K562 (cell line): ENCODE measurements around the gene TBC1D17. TPM values are rescaled to one million over a fixed set of nuclear protein-coding genes. Genes with fewer than 3 reads are reported as not detected.

ENCODE experiments used
- CBX3 ChIP-seq, 2 experiments: IDR thresholded peaks; 1 replicate in 1 of 2; 2 replicates in 1 of 2; pipeline ENCODE4 v1.6.1; 2012; ENCODE audit warnings: inconsistent platforms in 2 of 2, low read length in 2 of 2, borderline replicate concordance in 1 of 2, control low read depth in 1 of 2
- ELF2 ChIP-seq: fragments of 250-450 bp; sonication (Bioruptor Pico); IDR thresholded peaks from 2 replicates; pipeline ENCODE4 v1.5.0; 2021; ENCODE audit warnings: mild to moderate bottlenecking
- ELF4 ChIP-seq: fragments of 450-650 bp; formaldehyde crosslinking; IDR thresholded peaks from 2 replicates; pipeline ENCODE4 v1.4.0; 2022; ENCODE audit warnings: missing genetic modification characterization
- ERF ChIP-seq: fragments of 450-650 bp; formaldehyde crosslinking; IDR thresholded peaks from 2 replicates; pipeline ENCODE4 v1.4.0; 2020; ENCODE audit warnings: mild to moderate bottlenecking, mixed read lengths
- HOXB6 ChIP-seq: fragments of 250-450 bp; sonication (Bioruptor Pico); IDR thresholded peaks from 2 replicates; pipeline ENCODE4 v1.5.1; 2022; ENCODE audit warnings: mild to moderate bottlenecking, borderline replicate concordance
- MYC ChIP-seq, 2 experiments: fragments of 250-450 bp in 1 of 2; sonication (Bioruptor Pico) in 1 of 2; IDR thresholded peaks; 2 replicates each; pipeline versions ENCODE4 v1.5.1 to v1.6.1; 2012 to 2021; ENCODE audit warnings: low read depth in 2 of 2, borderline replicate concordance in 1 of 2, improper control_type of control experiment in 1 of 2, low read length in 1 of 2, mild to moderate bottlenecking in 1 of 2, moderate library complexity in 1 of 2
- NFXL1 ChIP-seq: fragments of 450-650 bp; formaldehyde crosslinking; IDR thresholded peaks from 2 replicates; pipeline ENCODE4 v1.4.0; 2021; ENCODE audit warnings: mild to moderate bottlenecking
- OTX1 ChIP-seq: fragments of 450-650 bp; formaldehyde crosslinking; IDR thresholded peaks from 2 replicates; pipeline ENCODE4 v1.4.0; 2022; ENCODE audit warnings: mild to moderate bottlenecking
- PML ChIP-seq: IDR thresholded peaks from 2 replicates; pipeline ENCODE4 v1.6.1; 2012; ENCODE audit warnings: low read length, inconsistent platforms
- POLR2AphosphoS2 ChIP-seq: IDR thresholded peaks from 2 replicates; pipeline ENCODE4 v1.6.1; 2012; ENCODE audit warnings: low read length, improper control_type of control experiment
- PRMT5 ChIP-seq: sonication (generic); formaldehyde crosslinking; IDR thresholded peaks from 2 replicates; pipeline ENCODE4 v1.5.0; 2020; ENCODE audit warnings: missing genetic modification reagents
- SRF ChIP-seq, 2 experiments: fragments of 250-450, 450-650 bp in 1 of 2; sonication (Bioruptor Pico) in 1 of 2; sonication (generic) in 1 of 2; formaldehyde crosslinking; IDR thresholded peaks; 2 replicates each; pipeline versions ENCODE4 v1.5.0 to v1.5.1; 2020 to 2022; ENCODE audit warnings: mild to moderate bottlenecking in 1 of 2, missing genetic modification reagents in 1 of 2
- TOE1 ChIP-seq, 2 experiments: fragments of 450-650 bp in 1 of 2; sonication (generic) in 1 of 2; formaldehyde crosslinking in 1 of 2; IDR thresholded peaks; 2 replicates each; pipeline versions ENCODE4 v1.7.1 to v1.8.0; 2016 to 2022; ENCODE audit warnings: borderline replicate concordance in 2 of 2, mild to moderate bottlenecking in 2 of 2, antibody characterized with exemption in 1 of 2, inconsistent platforms in 1 of 2, low read depth in 1 of 2, missing genetic modification reagents in 1 of 2, moderate library complexity in 1 of 2
- ZNF212 ChIP-seq: fragments of 450-650 bp; formaldehyde crosslinking; IDR thresholded peaks from 2 replicates; pipeline ENCODE4 v1.4.0; 2020; ENCODE audit warnings: mild to moderate bottlenecking
- ZNF316 ChIP-seq: fragments of 450-650 bp; IDR thresholded peaks from 2 replicates; pipeline ENCODE4 v1.6.1; 2016
- ZZZ3 ChIP-seq: fragments of 450-650 bp; IDR thresholded peaks from 2 replicates; pipeline ENCODE4 v1.6.1; 2016; ENCODE audit warnings: antibody characterized with exemption, mild to moderate bottlenecking, moderate library complexity
- polyA plus RNA-seq, 8 experiments: library from polyadenylated mRNA; depleted of rRNA in 4 of 8; stranded (reverse) in 5 of 8; unstranded in 3 of 8; fragments of >200 nt; fragmentation: Nextera tagmentation in 2 of 8; fragmentation: Illumina TruSeq in 1 of 8; extraction: Ambion mirVana in 2 of 8; extraction: Trizol in 1 of 8; gene quantifications; 2 replicates each; pipeline versions ENCODE4 v1.2.1 to v1.2.3, GENCODE V29; 2011 to 2014; ENCODE audit warnings: inconsistent platforms in 1 of 8, missing spikeins in 1 of 8
- total RNA-seq, 7 experiments: library from RNA; depleted of rRNA in 6 of 7; stranded (reverse); fragments of >200 nt in 6 of 7; fragmentation: Illumina TruSeq in 2 of 7; extraction: Trizol in 2 of 7; gene quantifications; 2 replicates each; pipeline versions ENCODE4 v1.2.1 to v1.2.3, GENCODE V29; 2011 to 2021; ENCODE audit warnings: low replicate concordance in 1 of 7
- TF ChIP-seq, protein P1 (sequence below): fragments of 450-650 bp; IDR thresholded peaks from 2 replicates; pipeline ENCODE4 v1.7.1; 2018; ENCODE audit warnings: mild to moderate bottlenecking, low read depth; ENCODE audit not compliant: partially characterized antibody
- TF ChIP-seq, protein P2 (sequence below): fragments of 250-450 bp; sonication (Bioruptor Pico); IDR thresholded peaks from 2 replicates; pipeline ENCODE4 v1.4.0; 2020; ENCODE audit warnings: mild to moderate bottlenecking, moderate library complexity
- TF ChIP-seq, protein P3 (sequence below): fragments of 450-650 bp; formaldehyde crosslinking; IDR thresholded peaks from 2 replicates; pipeline ENCODE4 v1.4.0; 2022; ENCODE audit warnings: missing genetic modification characterization
- TF ChIP-seq, protein P4 (sequence below): fragments of 450-650 bp; formaldehyde crosslinking; IDR thresholded peaks from 2 replicates; pipeline ENCODE4 v1.4.0; 2020; ENCODE audit warnings: mild to moderate bottlenecking, moderate library complexity

Gene TBC1D17
- total and polyA plus RNA-seq, 9 of the 15 experiments (the other 6 are each of a cell fraction or from before 2014, with no cell fraction given): 0.42 to 16.0 (median 3.8) TPM

DNA sequence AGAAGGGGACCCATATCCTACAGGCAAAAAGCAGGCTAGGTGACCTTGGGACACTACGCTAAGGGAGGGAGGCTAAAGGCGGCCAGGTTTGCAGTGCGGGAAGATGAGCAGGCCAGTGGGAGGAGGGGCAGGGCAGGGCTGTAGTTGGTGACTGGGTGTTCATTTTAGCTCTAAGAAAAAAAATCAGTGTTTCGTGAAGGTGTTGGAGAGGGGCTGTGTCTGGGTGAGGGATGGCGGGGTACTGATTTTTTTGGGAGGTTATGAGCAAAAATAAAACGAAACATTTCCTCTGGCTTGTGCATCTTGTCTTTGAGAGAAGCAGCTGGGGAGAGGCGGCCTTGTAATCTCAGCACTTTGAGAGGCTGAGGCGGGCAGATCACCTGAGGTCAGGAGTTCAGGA is 56.1 kb downstream of the TBC1D17 start (continued):
- peak; percentile 76; the same call in 1 of the 2 replicates for TF ChIP-seq POLR2AphosphoS2
- no peak for TF ChIP-seq ZNF316
- peak; percentile 39; the same call in 1 of the 2 replicates for TF ChIP-seq ZNF212 (CRISPR knock-in tag)
- TF ChIP-seq, protein P1, sequence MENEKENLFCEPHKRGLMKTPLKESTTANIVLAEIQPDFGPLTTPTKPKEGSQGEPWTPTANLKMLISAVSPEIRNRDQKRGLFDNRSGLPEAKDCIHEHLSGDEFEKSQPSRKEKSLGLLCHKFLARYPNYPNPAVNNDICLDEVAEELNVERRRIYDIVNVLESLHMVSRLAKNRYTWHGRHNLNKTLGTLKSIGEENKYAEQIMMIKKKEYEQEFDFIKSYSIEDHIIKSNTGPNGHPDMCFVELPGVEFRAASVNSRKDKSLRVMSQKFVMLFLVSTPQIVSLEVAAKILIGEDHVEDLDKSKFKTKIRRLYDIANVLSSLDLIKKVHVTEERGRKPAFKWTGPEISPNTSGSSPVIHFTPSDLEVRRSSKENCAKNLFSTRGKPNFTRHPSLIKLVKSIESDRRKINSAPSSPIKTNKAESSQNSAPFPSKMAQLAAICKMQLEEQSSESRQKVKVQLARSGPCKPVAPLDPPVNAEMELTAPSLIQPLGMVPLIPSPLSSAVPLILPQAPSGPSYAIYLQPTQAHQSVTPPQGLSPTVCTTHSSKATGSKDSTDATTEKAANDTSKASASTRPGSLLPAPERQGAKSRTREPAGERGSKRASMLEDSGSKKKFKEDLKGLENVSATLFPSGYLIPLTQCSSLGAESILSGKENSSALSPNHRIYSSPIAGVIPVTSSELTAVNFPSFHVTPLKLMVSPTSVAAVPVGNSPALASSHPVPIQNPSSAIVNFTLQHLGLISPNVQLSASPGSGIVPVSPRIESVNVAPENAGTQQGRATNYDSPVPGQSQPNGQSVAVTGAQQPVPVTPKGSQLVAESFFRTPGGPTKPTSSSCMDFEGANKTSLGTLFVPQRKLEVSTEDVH: peak; percentile 87
- 0 out of 2 replicates have a peak, but pooled peaks have one; percentile 57 for TF ChIP-seq ELF2 (CRISPR knock-in tag)
- TF ChIP-seq PML: 0 out of 2 replicates have a peak, but pooled peaks have one; percentile 19
- TF ChIP-seq ELF4: peak; percentile 98
- TF ChIP-seq, protein P2, sequence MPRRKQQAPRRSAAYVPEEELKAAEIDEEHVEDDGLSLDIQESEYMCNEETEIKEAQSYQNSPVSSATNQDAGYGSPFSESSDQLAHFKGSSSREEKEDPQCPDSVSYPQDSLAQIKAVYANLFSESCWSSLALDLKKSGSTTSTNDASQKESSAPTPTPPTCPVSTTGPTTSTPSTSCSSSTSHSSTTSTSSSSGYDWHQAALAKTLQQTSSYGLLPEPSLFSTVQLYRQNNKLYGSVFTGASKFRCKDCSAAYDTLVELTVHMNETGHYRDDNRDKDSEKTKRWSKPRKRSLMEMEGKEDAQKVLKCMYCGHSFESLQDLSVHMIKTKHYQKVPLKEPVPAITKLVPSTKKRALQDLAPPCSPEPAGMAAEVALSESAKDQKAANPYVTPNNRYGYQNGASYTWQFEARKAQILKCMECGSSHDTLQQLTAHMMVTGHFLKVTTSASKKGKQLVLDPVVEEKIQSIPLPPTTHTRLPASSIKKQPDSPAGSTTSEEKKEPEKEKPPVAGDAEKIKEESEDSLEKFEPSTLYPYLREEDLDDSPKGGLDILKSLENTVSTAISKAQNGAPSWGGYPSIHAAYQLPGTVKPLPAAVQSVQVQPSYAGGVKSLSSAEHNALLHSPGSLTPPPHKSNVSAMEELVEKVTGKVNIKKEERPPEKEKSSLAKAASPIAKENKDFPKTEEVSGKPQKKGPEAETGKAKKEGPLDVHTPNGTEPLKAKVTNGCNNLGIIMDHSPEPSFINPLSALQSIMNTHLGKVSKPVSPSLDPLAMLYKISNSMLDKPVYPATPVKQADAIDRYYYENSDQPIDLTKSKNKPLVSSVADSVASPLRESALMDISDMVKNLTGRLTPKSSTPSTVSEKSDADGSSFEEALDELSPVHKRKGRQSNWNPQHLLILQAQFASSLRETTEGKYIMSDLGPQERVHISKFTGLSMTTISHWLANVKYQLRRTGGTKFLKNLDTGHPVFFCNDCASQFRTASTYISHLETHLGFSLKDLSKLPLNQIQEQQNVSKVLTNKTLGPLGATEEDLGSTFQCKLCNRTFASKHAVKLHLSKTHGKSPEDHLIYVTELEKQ (CRISPR knock-in tag): no peak
- TF ChIP-seq OTX1: peak; percentile 96
- peak; percentile 93 for TF ChIP-seq NFXL1 (CRISPR knock-in tag)
- TF ChIP-seq CBX3 (IDR thresholded peaks at IDR 0.05; ENCODE audit: borderline replicate concordance in 1 of 2, low read length in 2 of 2): no peak
- no peak for TF ChIP-seq ZZZ3
- TF ChIP-seq TOE1 (IDR thresholded peaks at IDR 0.05; ENCODE audit: borderline replicate concordance): no peak
- TF ChIP-seq TOE1 (CRISPR knock-in tag; IDR thresholded peaks at IDR 0.05; ENCODE audit: borderline replicate concordance, low read depth): no peak
- TF ChIP-seq, protein P3, sequence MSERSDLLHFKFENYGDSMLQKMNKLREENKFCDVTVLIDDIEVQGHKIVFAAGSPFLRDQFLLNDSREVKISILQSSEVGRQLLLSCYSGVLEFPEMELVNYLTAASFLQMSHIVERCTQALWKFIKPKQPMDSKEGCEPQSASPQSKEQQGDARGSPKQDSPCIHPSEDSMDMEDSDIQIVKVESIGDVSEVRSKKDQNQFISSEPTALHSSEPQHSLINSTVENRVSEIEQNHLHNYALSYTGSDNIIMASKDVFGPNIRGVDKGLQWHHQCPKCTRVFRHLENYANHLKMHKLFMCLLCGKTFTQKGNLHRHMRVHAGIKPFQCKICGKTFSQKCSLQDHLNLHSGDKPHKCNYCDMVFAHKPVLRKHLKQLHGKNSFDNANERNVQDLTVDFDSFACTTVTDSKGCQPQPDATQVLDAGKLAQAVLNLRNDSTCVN (CRISPR knock-in tag): peak; percentile 99
- TF ChIP-seq, protein P4, sequence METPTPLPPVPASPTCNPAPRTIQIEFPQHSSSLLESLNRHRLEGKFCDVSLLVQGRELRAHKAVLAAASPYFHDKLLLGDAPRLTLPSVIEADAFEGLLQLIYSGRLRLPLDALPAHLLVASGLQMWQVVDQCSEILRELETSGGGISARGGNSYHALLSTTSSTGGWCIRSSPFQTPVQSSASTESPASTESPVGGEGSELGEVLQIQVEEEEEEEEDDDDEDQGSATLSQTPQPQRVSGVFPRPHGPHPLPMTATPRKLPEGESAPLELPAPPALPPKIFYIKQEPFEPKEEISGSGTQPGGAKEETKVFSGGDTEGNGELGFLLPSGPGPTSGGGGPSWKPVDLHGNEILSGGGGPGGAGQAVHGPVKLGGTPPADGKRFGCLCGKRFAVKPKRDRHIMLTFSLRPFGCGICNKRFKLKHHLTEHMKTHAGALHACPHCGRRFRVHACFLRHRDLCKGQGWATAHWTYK (CRISPR knock-in tag): peak; percentile 89; the same call in 1 of the 2 replicates
- no peak for TF ChIP-seq MYC (IDR thresholded peaks at IDR 0.05; ENCODE audit: low read depth, low read length)
- TF ChIP-seq MYC (CRISPR knock-in tag; IDR thresholded peaks at IDR 0.05; ENCODE audit: borderline replicate concordance, low read depth): peak; percentile 84; the same call in 1 of the 2 replicates
- TF ChIP-seq SRF (CRISPR knock-in tag; IDR thresholded peaks at IDR 0.05): peak in 1 of 2 experiments; percentile 67; a peak in 1 of 4 replicates
- TF ChIP-seq HOXB6 (CRISPR knock-in tag): peak; percentile 96
- TF ChIP-seq PRMT5 (CRISPR knock-in tag): 0 out of 2 replicates have a peak, but pooled peaks have one; percentile 5
- TF ChIP-seq ERF (CRISPR knock-in tag): peak; percentile 94
